ENCODE measurements around the gene RARRES2.

The RARRES2 gene

DNA sequence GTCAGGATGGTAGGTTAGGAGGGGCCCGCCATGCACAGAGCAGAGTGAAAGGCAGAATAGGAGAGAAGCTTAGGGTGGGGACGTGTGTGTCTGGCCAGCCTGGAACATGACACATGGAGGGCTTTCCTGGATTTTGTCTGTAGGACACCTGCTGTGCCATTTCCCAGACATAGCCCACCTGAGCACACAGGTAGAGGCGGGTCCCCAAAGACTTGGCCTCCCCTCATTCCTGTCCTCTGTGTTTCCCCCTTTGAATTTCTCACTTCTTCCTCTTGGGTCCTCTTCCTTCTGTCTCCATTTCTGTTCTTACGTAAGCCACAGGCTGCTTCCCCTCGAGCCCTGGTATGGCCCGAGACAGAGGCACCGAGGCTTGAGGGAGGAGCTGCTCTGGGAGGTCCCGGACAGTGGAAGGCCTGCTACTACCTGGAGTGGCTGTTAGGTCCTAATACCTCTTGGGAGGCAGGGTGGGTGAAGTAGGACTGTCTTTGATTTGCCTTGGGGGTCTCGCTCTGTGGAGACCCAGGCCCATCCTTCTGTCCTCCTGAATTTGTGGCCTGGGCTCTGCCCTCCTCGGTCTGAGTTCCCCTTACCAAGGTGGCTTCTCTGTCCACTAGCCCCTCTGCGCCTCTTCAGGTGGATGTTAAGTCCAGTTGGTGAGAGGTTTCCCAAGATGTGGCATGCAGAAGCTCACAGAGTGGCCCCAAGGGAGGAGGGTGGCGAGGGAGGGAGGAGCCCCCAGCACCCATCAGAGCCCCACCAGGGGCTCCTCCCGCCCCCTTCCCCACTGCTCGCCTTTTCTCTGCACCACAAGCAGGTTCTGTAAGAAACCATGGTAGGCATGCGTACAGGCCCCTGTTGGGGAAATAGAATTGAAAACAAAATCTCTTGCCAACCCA lies 43.2 kb upstream of the RARRES2 start:
- H3K27me3 ChIP-seq (ENCODE audit: insufficient read depth, insufficient read length), result no peaks in the 10 kb centered on the region
- no peaks in the 10 kb centered on the region for H3K9me3 ChIP-seq (ENCODE audit: insufficient read depth, low read length)
- H3K36me3 ChIP-seq (ENCODE audit: insufficient read depth, insufficient read length, low read length), result peaks cover 17% of the 10 kb centered on the region
- H3K9ac ChIP-seq (ENCODE audit: insufficient read length, low read depth), result peak overlapping the region; percentile 33
- peak overlapping the region; percentile 13 for H3K4me3 ChIP-seq (ENCODE audit: insufficient read length, low read depth)
- TF ChIP-seq SUZ12 (IDR thresholded peaks at IDR 0.05; ENCODE audit: extremely low read depth, insufficient read depth, insufficient read length) (no peak), YY1 (IDR thresholded peaks at IDR 0.05; ENCODE audit: insufficient read depth, insufficient read length) (no peak), ZNF274 (IDR thresholded peaks at IDR 0.05; ENCODE audit: low read depth, low read length) (no peak)
- peaks cover 31% of the 10 kb centered on the region for H3K4me1 ChIP-seq (ENCODE audit: insufficient read depth, insufficient read length)
- DNase-seq (ENCODE audit: low read depth, low spot score), result no peak

DNA sequence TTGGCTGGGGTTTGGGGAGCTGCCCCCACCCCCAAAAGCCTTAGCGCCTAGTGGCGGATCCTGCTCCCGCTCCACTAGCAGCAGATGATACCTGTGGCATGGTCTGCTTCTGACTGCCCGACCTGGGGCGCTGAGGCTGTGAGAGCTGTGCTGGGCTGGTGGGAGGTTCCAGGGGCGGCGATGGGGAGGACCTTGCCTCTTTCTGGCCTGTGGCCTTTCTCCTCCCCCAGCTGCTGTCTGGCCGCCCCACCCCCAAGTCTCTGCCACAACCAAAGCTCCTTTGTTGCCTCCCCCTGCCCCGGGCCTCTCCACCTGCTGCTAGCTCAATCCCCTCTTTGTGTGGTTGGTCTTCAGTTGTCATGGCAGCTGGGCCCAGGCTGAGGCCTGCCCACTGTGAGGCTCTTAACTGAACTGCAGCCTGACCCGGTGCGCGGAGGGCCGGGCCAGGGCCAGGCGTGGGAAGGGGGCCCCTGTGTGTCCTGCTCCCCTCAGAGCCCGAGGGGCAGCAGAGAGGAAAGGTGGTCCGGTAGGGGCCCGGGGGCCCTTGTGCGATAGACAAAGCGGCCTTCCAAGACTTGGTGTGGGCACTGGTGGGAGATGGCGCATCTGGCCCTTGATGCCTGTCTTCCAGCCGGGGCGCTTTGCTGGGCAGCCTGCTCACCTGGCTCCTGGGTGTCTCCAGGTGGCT lies 42.4 kb upstream of the RARRES2 start:
- TF ChIP-seq SUZ12 (IDR thresholded peaks at IDR 0.05; ENCODE audit: extremely low read depth, insufficient read depth, insufficient read length) (no peak), YY1 (IDR thresholded peaks at IDR 0.05; ENCODE audit: insufficient read depth, insufficient read length) (no peak), ZNF274 (IDR thresholded peaks at IDR 0.05; ENCODE audit: low read depth, low read length) (no peak)
- Histone ChIP-seq H3K9me3 (ENCODE audit: insufficient read depth, low read length) (no peaks in the 10 kb centered on the region), H3K4me3 (ENCODE audit: insufficient read length, low read depth) (peak overlapping the region; percentile 13), H3K4me1 (ENCODE audit: insufficient read depth, insufficient read length) (peaks cover 31% of the 10 kb centered on the region), H3K36me3 (ENCODE audit: insufficient read depth, insufficient read length, low read length) (peaks cover 13% of the 10 kb centered on the region), H3K9ac (ENCODE audit: insufficient read length, low read depth) (peak overlapping the region; percentile 76), H3K27me3 (ENCODE audit: insufficient read depth, insufficient read length) (no peaks in the 10 kb centered on the region)
- DNase-seq (ENCODE audit: low read depth, low spot score), result peak; percentile 98

DNA sequence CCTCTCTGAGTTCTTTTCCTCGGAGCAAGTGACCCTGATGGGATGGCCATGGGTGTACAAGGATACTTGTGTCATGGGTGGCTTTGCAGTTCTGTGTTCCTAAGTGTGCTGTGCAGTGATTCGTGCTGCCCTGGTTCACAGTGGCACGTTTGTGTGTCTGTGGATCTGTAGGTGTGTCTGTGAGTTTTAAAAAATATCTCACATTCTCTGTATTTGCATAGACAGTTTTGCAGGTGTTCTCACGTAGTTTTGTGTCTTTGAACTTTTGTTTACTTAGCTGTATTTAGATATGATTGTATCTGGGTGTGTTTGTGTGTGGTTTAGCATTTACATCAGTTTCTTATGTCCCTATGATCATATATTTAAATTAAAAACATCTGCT lies 41.4 kb upstream of the RARRES2 start:
- Histone ChIP-seq H3K4me3 (ENCODE audit: insufficient read length, low read depth) (no peak overlapping the region), H3K9ac (ENCODE audit: insufficient read length, low read depth) (no peak overlapping the region), H3K27me3 (ENCODE audit: insufficient read depth, insufficient read length) (no peaks in the 10 kb centered on the region), H3K36me3 (ENCODE audit: insufficient read depth, insufficient read length, low read length) (peaks cover 7% of the 10 kb centered on the region), H3K4me1 (ENCODE audit: insufficient read depth, insufficient read length) (peaks cover 31% of the 10 kb centered on the region), H3K9me3 (ENCODE audit: insufficient read depth, low read length) (no peaks in the 10 kb centered on the region)
- no peak for TF ChIP-seq YY1 (IDR thresholded peaks at IDR 0.05; ENCODE audit: insufficient read depth, insufficient read length)
- no peak for TF ChIP-seq SUZ12 (IDR thresholded peaks at IDR 0.05; ENCODE audit: extremely low read depth, insufficient read depth, insufficient read length)
- TF ChIP-seq ZNF274 (IDR thresholded peaks at IDR 0.05; ENCODE audit: low read depth, low read length), result no peak
- DNase-seq (ENCODE audit: low read depth, low spot score), result no peak

DNA sequence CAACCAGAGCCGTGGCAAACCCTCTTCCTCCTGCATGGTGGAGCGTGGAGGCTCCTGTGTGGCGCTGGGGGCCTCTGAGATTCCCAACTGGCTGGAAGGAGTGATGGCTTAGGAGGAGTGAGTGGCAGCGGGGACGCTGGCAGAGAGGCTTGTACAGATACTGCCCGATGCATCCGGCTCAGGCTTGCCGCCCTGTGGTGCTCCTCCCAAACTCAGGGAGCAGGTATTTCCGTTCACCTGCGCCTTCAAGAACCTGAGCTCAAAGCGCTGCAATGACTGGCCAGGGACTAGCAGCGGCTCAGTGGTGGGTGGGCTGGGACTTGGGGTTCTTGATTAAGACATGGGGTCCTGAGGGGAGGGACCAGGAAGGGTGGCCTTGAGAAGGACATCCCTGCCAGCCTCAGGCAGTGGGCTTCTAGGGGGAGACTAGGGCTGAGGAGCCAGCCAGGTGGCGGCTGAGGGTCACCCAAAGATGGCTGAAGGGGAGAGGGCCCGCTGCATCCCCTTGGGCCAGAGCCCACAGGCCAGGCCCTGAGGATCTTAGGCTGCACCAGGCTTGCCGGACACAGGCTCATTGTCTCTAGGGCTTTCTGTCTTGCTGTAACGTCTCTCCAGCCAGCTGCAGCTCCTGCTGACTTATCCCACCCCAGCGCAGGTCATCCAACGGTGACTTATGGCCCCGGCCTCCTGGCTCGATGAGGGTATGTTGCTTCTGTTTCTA lies 40.9 kb upstream of the RARRES2 start:
- peaks cover 7% of the 10 kb centered on the region for H3K36me3 ChIP-seq (ENCODE audit: insufficient read depth, insufficient read length, low read length)
- no peak overlapping the region for H3K4me3 ChIP-seq (ENCODE audit: insufficient read length, low read depth)
- no peaks in the 10 kb centered on the region for H3K27me3 ChIP-seq (ENCODE audit: insufficient read depth, insufficient read length)
- TF ChIP-seq SUZ12 (IDR thresholded peaks at IDR 0.05; ENCODE audit: extremely low read depth, insufficient read depth, insufficient read length) (no peak), ZNF274 (IDR thresholded peaks at IDR 0.05; ENCODE audit: low read depth, low read length) (no peak), YY1 (IDR thresholded peaks at IDR 0.05; ENCODE audit: insufficient read depth, insufficient read length) (no peak)
- H3K4me1 ChIP-seq (ENCODE audit: insufficient read depth, insufficient read length), result peaks cover 31% of the 10 kb centered on the region
- no peaks in the 10 kb centered on the region for H3K9me3 ChIP-seq (ENCODE audit: insufficient read depth, low read length)
- no peak overlapping the region for H3K9ac ChIP-seq (ENCODE audit: insufficient read length, low read depth)
- no peak for DNase-seq (ENCODE audit: low read depth, low spot score)

DNA sequence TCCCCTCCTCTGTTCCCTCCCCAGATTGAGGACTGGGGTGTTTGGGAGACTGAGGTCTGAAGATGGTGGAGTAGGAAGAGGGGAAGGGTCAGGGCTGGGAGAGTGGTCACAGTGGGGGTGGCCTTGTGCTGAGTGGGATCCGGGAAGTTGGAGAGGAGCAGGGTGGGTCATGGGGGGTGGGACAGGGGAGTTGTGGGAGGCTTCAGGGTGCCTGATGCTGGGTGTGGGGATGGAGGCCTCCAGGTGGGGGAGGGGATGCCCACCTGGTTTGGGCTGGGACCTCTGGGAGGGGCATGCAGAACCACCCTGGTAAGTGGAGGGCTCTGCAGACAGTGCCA lies 40.3 kb upstream of the RARRES2 start:
- Histone ChIP-seq H3K9ac (ENCODE audit: insufficient read length, low read depth) (no peak overlapping the region), H3K4me1 (ENCODE audit: insufficient read depth, insufficient read length) (peaks cover 31% of the 10 kb centered on the region), H3K27me3 (ENCODE audit: insufficient read depth, insufficient read length) (no peaks in the 10 kb centered on the region), H3K9me3 (ENCODE audit: insufficient read depth, low read length) (no peaks in the 10 kb centered on the region), H3K36me3 (ENCODE audit: insufficient read depth, insufficient read length, low read length) (peaks cover 7% of the 10 kb centered on the region), H3K4me3 (ENCODE audit: insufficient read length, low read depth) (no peak overlapping the region)
- DNase-seq (ENCODE audit: low read depth, low spot score), result no peak
- no peak for TF ChIP-seq ZNF274 (IDR thresholded peaks at IDR 0.05; ENCODE audit: low read depth, low read length)
- no peak for TF ChIP-seq YY1 (IDR thresholded peaks at IDR 0.05; ENCODE audit: insufficient read depth, insufficient read length)
- TF ChIP-seq SUZ12 (IDR thresholded peaks at IDR 0.05; ENCODE audit: extremely low read depth, insufficient read depth, insufficient read length), result no peak

DNA sequence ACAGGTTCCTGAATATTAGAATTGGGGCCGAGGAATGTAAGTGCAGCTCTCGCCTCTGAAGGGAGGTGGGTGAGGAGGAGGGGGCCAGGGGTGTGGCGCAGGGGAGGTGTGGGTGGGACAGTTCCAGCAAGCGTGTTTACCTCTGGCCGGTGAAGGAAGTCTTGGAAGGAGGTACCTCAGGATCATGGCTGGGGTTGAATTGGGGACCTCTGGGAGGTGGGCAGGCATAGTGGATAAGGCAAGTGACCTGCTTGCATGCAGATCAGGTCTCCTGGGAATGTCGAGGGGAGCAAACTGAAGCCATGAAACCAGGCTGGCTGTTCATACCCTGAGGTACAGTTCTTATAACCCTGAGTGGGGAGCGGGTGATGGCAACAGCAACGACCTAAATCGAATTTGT lies 39.7 kb upstream of the RARRES2 start:
- no peak for DNase-seq (ENCODE audit: low read depth, low spot score)
- Histone ChIP-seq H3K9me3 (ENCODE audit: insufficient read depth, low read length) (no peaks in the 10 kb centered on the region), H3K9ac (ENCODE audit: insufficient read length, low read depth) (peak overlapping the region; percentile 94), H3K4me3 (ENCODE audit: insufficient read length, low read depth) (no peak overlapping the region), H3K4me1 (ENCODE audit: insufficient read depth, insufficient read length) (peaks cover 26% of the 10 kb centered on the region), H3K36me3 (ENCODE audit: insufficient read depth, insufficient read length, low read length) (peaks cover 5% of the 10 kb centered on the region), H3K27me3 (ENCODE audit: insufficient read depth, insufficient read length) (no peaks in the 10 kb centered on the region)
- TF ChIP-seq SUZ12 (IDR thresholded peaks at IDR 0.05; ENCODE audit: extremely low read depth, insufficient read depth, insufficient read length) (no peak), ZNF274 (IDR thresholded peaks at IDR 0.05; ENCODE audit: low read depth, low read length) (no peak), YY1 (IDR thresholded peaks at IDR 0.05; ENCODE audit: insufficient read depth, insufficient read length) (no peak)

DNA sequence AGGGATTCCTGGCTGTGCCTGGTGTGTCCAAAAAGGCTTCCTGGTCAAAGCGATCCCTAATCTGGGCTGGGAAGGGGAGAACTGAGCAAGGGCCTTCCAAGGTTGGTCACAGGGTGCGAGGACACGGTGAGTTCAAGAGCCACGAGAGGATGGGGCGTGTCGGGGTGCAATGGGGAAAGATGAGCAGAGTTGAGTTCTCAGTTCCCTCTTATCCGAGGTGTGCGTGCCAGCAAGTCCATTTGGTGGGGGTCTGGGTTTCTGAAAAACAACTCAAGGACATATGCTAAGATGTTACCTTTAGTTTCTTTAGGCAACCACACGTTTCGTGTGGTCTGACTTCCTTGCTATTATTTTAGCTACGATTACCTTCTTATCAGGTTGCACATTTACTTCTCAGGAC lies 39.0 kb upstream of the RARRES2 start:
- Histone ChIP-seq H3K4me3 (ENCODE audit: insufficient read length, low read depth) (peak overlapping the region; percentile 85), H3K4me1 (ENCODE audit: insufficient read depth, insufficient read length) (peaks cover 25% of the 10 kb centered on the region), H3K9ac (ENCODE audit: insufficient read length, low read depth) (peak overlapping the region; percentile 94)

More for the DNA sequence above, 39.0 kb upstream of the RARRES2 start:
- Histone ChIP-seq H3K36me3 (ENCODE audit: insufficient read depth, insufficient read length, low read length) (peaks cover 8% of the 10 kb centered on the region), H3K27me3 (ENCODE audit: insufficient read depth, insufficient read length) (no peaks in the 10 kb centered on the region), H3K9me3 (ENCODE audit: insufficient read depth, low read length) (no peaks in the 10 kb centered on the region)
- DNase-seq (ENCODE audit: low read depth, low spot score), result no peak
- TF ChIP-seq YY1 (IDR thresholded peaks at IDR 0.05; ENCODE audit: insufficient read depth, insufficient read length) (no peak), SUZ12 (IDR thresholded peaks at IDR 0.05; ENCODE audit: extremely low read depth, insufficient read depth, insufficient read length) (no peak), ZNF274 (IDR thresholded peaks at IDR 0.05; ENCODE audit: low read depth, low read length) (no peak)
